H1 (cell line): ENCODE results near the gene ARMC9.
"Not testable (repeated sequence)": the region's sequence is repeated elsewhere in the genome, so short reads cannot be mapped to it uniquely, and the experiment has no call there.

Source experiments
- CREB1 ChIP-seq: IDR thresholded peaks from 2 replicates; pipeline ENCODE4 v1.6.1; 2012; ENCODE audit warnings: inconsistent platforms
- CTCF ChIP-seq, 3 experiments: IDR thresholded peaks; 1 replicate in 2 of 3; 2 replicates in 1 of 3; pipeline versions ENCODE4 v1.5.1 to v1.6.1; 2011; ENCODE audit warnings: low read length in 3 of 3, mild to moderate bottlenecking in 3 of 3, inconsistent platforms in 2 of 3, low read depth in 1 of 3, moderate library complexity in 1 of 3; ENCODE audit not compliant: insufficient read depth in 1 of 3; ENCODE audit errors: control extremely low read depth in 1 of 3
- EZH2 ChIP-seq: fragments of 200-600 bp; sonication (generic); IDR thresholded peaks from 2 replicates; pipeline ENCODE4 v1.7.1; 2012; ENCODE audit warnings: low read depth, mild to moderate bottlenecking, moderate library complexity, low read length, inconsistent platforms; ENCODE audit not compliant: severe bottlenecking
- HDAC6 ChIP-seq: IDR thresholded peaks from one replicate; pipeline ENCODE4 v1.7.1; 2012; ENCODE audit warnings: low read depth, mild to moderate bottlenecking, inconsistent platforms, low read length, moderate library complexity
- NANOG ChIP-seq: IDR thresholded peaks from 2 replicates; pipeline ENCODE4 v1.6.1; 2011; ENCODE audit warnings: low read length, low read depth, mild to moderate bottlenecking, inconsistent platforms; ENCODE audit not compliant: insufficient read depth, poor library complexity, severe bottlenecking
- POLR2AphosphoS5 ChIP-seq: IDR thresholded peaks from 2 replicates; pipeline ENCODE4 v1.6.1; 2011; ENCODE audit warnings: low read depth, low read length
- SUZ12 ChIP-seq: fragments of 200-600 bp; sonication (generic); IDR thresholded peaks from 2 replicates; pipeline ENCODE4 v1.6.1; 2012; ENCODE audit warnings: mild to moderate bottlenecking, inconsistent platforms, low read length, moderate library complexity, mixed read lengths
- YY1 ChIP-seq: IDR thresholded peaks from 2 replicates; pipeline ENCODE4 v1.6.1; 2011; ENCODE audit warnings: low read depth, mild to moderate bottlenecking, low read length
- ZNF274 ChIP-seq: IDR thresholded peaks from 2 replicates; pipeline ENCODE4 v1.7.0; 2012; ENCODE audit warnings: low read length, borderline replicate concordance; ENCODE audit errors: extremely low read depth

DNA sequence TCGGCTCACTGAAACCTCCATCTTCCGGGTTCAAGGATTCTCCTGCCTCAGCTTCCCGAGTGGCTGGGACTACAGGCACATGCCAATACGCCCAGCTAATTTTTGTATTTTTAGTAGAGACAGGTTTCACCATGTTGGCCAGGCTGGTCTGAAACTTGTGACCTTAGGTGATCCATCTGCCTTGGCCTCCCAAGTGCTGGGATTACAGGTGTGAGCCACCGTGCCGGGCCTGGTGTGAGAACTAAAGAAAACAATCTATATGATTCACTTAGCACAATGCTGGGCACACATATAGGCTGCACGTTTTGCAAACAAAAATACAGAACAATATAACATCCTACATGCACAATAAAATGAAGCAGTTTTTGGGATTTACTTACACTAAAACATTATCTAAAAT lies 1.2 kb upstream of the ARMC9 start:
- not testable (repeated sequence) for TF ChIP-seq CREB1; SUZ12; POLR2AphosphoS5; CTCF (IDR thresholded peaks at IDR 0.05; ENCODE audit: control extremely low read depth in 1 of 3, insufficient read depth in 1 of 3, low read depth in 1 of 3, low read length in 3 of 3); NANOG; ZNF274; HDAC6; YY1; EZH2
